GM11168 (cell line): ENCODE results near the gene P2RY14.

Experiments
- in situ Hi-C: fragments of 300-500 bp; cut with MboI; formaldehyde crosslinking; loops from one replicate; pipeline ENCODE4 v1.12.0; 2022; ENCODE audit warnings: low sequenced_read_pairs; ENCODE audit not compliant: unreplicated experiment

P2RY14 gene

DNA sequence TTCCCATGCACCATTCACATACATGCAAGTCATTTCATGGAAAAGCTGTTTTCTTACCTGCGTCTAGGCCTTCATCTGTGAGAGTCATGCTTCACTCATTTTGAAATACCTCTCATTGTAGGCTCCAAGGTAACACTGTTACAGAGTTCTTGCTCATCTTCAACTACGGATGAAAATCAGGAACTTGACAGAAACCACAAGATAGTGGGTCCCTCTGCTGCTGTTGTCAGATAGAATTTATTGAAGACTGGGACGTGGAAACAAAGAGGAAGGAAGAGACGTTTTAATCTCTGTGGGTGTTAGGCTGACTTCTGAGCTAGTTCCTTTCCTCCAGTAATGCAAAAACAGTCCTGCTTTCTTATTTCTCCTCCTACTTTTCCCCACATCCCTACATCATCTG is at the start of gene P2RY14:
Gene P2RY14 (minus strand): TSS at position 313 of the 400 bp plus-strand sequence. CDS start 64,226 bp downstream, outside the sequence.
- in situ Hi-C loops, result loop anchor here (5.0 kb wide), 1 partner anchor 111 kb away; no protein-coding TSS in a partner anchor

GRCh38 chr3:151327571-151328198 is 49.3 kb upstream of the P2RY14 start:
- in situ Hi-C loops, result no loop called here

DNA sequence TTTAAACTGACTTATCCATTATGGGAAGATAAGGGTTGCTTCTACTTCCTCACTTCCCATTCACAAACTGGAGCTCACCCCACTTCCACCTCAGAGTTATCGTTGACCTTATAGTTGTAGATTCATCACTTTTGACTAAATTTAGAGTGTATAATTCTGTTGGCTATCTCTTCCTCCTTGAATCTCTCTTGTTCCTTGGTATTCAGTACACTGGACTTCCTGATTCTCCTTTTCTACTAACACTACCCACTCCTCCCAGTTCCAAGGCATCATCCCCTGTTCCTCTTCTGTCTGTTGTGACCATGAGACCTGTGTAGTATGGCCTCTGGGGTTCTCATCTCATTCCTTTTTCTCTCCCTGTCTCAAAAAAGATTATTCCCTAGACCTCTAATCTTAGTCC is 44.2 kb upstream of the P2RY14 start:
- in situ Hi-C loops, result no loop called here

GRCh38 chr3:151321526-151321925 is 43.2 kb upstream of the P2RY14 start:
- in situ Hi-C loops, result no loop called here

GRCh38 chr3:151320131-151320530 is 41.8 kb upstream of the P2RY14 start:
- in situ Hi-C loops, result no loop called here

DNA sequence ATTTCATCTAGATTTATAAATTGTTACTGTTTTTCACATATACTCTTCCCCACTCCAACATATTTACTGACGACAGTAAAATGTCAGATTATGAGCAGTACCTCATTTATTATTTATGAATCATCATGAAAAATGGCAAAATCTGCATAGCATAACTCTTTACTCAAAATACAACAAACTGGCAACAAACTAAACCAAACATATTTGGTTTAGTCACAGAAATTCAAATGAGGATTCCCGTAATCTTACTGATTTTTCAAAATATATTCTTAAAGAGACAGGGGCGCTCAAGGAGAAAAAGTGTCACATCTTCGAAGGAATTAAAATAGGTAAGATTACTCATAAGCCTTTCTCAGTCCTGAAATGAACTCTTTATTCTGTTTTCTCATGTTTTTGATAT is 41.3 kb upstream of the P2RY14 start:
- in situ Hi-C loops, result no loop called here

GRCh38 chr3:151318991-151319390 is 40.6 kb upstream of the P2RY14 start:
- in situ Hi-C loops, result no loop called here

- in situ Hi-C loops, result no loop called here
Observed at GRCh38 chr3:151318313-151318712, 40.0 kb upstream of the P2RY14 start.

GRCh38 chr3:151316267-151316991 is 38.1 kb upstream of the P2RY14 start, which contains the start of gene GPR87:
GPR87 (minus strand) TSS chr3:151316820; CDS start chr3:151300100, 16,720 bp downstream.
- in situ Hi-C loops, result no loop called here

DNA sequence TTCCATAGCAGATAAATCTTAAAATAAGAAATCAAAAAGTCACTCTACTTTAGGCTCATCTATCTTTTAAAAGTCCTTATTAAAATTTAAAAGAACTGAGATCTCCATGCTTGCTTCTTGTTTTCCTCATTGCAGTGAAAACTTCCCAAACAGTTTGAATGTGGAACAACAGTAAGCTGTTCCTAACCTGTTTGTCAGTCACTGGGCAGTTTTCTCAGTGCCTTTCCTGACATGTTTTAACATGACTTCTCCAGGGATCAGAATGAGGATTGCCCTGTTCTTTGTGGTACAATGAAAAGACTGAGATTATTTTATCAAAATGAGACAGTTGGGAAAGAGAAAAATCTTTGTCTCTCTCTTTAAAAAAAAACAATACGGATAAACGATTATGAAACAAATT is 37.5 kb upstream of the P2RY14 start:
- in situ Hi-C loops, result no loop called here

- in situ Hi-C loops, result no loop called here
Observed at GRCh38 chr3:151315136-151315535, 36.8 kb upstream of the P2RY14 start.

DNA sequence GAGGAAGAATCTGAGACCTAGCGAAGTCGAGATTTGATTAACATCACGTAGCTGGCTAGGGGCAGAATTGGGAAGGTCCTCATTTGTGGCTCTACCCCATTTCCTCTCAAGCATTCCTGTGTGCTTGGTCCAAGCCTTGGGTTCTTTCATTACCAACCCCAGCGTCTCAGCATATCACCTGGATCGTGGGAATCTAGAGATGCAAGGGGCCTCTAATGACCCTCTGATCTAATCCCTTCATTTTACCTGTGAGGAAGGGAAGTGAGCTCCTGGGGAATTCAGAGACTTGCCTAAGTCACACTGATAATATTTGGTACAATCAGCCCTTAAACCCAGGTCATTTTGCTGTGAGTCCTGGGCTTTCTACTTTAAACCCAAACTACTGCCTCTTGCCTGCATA is 36.3 kb upstream of the P2RY14 start:
- in situ Hi-C loops, result no loop called here

DNA sequence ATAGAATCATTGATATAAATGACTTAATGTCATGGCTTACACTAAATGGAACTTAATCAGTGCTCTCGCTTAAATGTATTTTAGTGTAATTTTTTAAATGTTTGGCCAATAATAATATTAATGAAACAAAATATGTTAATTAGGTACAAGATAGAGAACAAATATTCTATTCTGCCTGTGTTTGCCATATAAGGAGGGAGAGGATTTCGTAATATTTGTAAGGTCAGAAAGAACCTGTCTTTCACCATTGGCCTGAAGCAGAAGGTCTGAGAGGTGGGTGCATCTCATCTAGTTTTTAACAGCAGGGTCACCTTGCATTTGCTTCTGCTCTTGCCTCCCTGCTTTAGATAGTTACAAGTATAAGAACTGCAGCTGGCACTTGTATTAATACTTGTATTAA is 35.8 kb upstream of the P2RY14 start:
- in situ Hi-C loops, result no loop called here

GRCh38 chr3:151312972-151313371 is 34.6 kb upstream of the P2RY14 start:
- in situ Hi-C loops, result no loop called here

- in situ Hi-C loops, result no loop called here
Observed at GRCh38 chr3:151309566-151309965, 31.2 kb upstream of the P2RY14 start.

DNA sequence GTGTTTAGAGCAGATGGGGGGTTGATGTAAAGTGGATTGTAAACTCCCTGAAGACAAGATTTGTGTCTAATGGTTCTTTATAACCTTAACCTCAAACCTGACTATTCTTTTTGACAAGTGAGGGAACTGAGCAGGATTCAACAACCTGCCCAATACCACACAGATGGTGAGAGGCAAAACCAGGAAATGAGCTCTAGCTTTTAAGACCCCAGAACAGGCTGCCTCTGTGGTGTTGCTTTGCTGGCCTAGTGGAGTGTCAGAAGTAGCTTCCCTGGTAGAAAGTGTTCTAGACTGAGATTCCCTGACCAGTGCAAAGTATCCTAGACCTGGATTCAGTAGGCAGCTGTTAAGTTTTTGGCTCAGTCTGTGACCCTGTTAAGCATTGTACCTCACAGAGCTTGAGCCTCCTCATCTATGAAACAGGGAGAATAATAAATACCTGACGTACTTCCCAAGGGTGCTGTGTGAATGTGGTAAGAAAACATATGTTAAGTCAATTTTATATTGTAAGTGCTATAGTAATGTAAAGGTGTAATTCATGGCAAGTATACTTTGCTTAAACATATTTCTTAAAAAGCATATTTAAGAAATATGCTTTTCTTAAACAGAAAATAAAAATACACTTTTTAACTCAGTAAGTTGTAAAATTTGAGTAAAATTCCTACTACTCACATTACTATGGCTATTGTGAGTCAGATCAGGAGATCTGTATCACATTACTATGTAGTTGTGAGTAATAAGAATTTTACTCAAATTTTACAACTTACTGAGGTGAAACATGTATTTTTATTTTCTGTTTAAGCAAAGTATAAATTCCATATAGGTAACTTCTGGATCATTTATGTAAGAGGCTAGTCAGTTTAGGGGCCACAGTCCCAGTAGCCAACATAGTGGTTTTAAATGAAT is 29.5 kb upstream of the P2RY14 start:
- in situ Hi-C loops, result no loop called here

GRCh38 chr3:151307131-151307530 is 28.8 kb upstream of the P2RY14 start:
- in situ Hi-C loops, result no loop called here

DNA sequence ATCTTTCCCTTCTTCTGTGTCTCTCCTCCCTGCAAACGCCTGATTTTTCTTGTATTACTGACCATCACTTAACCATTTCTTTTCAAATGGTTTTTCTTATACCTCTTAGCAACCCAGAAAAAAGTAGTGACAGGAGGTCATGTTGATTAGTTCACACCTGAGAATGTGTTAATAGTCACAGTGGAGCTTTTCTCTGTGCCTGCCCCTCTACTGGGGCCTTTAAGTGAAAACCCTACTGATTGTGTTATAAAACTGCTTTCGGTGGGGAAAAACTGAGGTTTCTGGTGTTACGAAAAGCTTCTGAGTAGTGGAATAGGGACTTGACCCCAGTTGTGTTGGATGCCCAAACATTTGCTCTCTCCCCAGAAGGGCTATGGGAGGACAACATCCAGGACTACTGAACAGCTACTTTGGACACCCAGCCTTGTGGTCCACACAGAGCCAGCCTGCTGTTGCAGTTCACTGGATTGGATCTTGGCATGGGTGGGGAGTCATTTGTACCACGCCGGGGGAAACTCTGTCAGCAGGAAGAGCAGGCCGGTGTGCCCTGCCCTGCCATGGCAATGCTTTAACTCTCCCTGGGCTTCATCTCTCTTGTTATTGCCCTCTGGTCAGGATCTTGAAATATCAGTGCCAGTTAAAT is 27.9 kb upstream of the P2RY14 start:
- in situ Hi-C loops, result no loop called here

GRCh38 chr3:151305775-151306151 is 27.4 kb upstream of the P2RY14 start:
- in situ Hi-C loops, result no loop called here

DNA sequence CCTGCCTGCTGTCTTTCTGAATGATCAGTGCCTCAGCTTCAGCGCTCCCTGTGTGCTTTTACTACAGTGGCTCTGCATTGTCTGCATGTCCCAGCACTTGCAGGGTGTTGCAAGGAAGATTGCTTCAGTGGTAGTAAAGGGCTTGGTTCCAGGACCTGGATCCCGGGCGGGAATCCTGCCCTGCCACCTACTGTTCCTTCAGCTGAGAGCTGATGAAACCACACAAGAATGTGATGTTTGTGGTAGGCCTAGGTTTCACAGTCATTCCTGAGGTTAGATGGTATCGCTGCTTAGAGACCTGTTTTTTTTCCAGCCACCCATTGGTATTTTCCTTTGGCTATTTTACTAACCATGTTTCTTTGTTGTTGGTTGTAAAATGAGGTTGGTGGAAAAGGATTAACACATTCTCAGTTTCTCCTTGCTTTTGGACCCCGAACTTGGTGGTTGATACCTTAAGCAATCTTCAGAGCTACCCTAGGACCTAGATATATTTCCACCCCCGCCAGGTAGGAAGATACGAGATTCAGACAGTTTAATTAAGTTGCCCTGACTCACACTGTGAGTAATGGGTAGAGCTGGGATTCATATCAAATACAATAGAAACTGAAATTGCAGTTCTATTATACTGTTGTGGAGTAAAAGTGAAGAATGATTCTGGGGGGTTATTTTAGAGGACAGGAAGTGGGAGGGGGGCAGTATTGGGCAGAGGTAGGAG is 26.9 kb upstream of the P2RY14 start:
- in situ Hi-C loops, result no loop called here
